ENCODE results near the gene DOCK3.
"Not testable (repeated sequence)": the region's sequence is repeated elsewhere in the genome, so short reads cannot be mapped to it uniquely, and the experiment has no call there.

DOCK3 gene

DNA sequence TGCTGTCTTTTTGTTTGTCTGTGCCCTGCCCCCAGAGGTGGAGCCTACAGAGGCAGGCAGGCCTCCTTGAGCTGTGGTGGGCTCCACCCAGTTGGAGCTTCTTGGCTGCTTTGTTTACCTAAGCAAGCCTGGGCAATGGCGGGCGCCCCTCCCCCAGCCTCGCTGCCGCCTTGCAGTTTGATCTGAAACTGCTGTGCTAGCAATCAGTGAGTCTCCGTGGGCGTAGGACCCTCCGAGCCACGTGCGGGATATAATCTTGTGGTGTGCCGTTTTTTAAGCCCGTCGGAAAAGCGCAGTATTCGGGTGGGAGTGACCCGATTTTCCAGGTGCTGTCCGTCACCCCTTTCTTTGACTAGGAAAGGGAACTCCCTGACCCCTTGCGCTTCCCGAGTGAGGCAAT lies 303.9 kb downstream of the DOCK3 start:
- not testable (repeated sequence) for DNase-seq

DNA sequence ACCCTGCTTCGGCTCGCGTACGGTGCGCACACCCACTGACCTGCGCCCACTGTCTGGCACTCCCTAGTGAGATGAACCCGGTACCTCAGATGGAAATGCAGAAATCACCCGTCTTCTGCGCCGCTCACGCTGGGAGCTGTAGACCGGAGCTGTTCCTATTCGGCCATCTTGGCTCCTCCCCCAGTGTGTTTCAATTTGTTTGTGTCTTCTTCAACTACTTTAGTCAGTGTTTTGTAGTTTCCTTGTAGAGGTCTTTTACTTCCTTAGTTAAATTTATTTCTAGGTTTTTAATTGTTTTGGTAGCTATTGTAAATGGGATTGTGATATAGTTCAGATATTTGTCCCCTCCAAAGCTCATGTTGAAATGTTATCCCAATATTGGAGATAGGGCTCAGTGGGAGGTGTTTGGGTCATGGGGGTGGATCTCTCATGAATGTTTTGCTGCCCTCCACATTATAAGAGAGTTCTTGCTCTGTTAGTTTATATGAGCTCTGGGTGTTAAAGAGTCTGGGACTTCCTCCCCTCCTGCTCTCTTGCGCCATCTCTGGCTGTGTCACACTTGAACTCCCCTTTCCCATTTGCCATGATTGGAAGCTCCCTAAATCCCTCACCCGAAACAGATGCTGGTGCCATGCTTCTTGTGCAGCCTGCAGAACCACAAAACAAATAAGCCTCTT lies 304.4 kb downstream of the DOCK3 start:
- no peak for DNase-seq

GRCh38 chr3:50982540-50983325 lies 308.0 kb downstream of the DOCK3 start:
- no peak for DNase-seq

DNA sequence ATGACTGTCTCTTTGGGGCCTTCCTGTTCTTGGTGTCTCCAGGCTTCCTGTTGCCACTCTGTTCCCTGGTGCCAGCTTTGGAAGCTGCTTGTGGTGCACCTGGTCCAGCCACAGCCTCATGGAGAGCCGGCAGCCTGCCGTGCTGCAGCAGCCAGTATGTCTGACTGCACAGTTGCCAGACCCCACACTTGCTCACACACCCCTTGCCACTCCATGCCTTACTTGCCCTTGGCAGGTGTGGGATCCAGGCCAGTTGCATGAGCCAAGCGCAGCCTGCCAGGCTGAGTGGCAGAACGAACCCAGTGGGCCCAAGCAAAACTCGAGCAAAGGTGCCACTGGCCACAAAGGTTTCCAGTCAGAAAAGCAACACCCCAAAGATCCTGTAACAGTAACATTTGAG lies 309.2 kb downstream of the DOCK3 start:
- no peak for DNase-seq

- no peak for DNase-seq
Observed at GRCh38 chr3:50985893-50986292, 311.2 kb downstream of the DOCK3 start.

- no peak for DNase-seq
Observed at GRCh38 chr3:50986726-50987125, 312.0 kb downstream of the DOCK3 start.

DNA sequence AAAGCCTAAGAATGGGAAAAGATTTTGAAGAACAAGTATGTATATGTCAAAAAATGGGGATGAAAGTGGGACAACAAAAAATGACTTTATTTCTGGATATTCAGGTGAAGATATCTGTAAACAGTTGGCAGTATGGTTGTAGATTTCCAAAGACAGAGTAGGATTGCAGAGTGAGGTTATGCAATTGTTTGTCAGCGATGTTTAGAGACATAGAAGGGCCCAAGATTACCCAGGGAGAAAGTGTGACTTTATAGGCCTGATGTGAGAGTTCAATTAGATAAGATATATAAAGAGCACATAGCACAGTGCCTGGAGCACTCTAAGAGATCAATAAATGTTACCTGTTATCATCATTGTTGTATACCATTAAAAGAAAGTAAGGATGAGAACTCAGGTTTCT lies 319.8 kb downstream of the DOCK3 start:
- no peak for DNase-seq

DNA sequence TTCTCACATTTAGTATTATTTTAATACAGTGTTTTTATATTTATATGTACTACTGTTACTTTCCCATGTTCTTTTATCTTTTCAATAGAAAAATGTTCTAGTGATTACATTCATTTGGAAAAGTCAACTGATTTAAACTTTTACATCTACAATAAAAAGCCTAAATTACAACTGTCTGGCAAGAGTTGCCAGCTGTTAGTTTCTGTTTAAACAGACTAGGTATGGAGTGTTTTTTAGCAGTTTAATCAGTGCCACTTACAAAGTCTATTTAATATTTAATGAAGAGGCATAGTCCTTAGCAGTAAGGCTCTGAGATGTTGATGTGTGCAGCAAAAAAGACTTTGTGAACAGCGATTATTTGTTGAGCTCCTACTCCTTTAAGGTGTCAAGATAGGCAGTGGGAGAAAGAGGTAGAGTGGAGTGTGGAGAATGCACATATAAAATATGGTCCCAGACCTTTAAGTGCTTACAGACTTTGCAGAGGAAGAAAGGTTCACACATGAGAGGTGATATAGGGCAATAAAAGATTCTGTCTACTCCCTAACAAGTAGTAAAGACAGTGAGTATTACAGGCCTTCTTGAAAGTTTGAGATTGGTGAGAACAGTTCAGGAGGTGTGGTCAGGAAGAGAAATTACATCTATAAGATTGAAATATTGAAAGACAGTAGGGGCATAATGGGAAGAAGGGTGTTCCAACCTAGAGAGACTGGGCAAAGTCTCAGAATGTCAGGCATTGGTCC lies 320.5 kb downstream of the DOCK3 start:
- DNase-seq, result no peak

GRCh38 chr3:51002495-51002894 lies 327.8 kb downstream of the DOCK3 start:
- DNase-seq, result no peak

DNA sequence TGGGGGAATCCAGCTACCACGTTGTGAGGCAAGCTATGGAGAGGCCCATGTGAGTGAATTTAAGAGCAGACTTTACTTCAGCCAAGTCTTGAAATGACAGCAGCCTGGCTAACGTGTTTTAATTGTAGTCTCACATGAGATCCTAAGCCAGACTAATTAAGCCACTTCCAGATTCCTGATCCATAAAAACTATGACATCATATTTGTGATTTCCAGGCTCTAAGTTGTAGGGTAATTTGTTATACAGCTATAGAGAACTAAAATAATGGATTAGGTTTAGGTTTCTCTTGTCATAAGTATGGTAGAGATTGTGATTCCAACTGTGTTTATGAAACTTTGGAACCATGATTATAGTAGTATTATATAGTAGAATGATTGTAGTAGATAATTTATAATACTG lies 329.5 kb downstream of the DOCK3 start:
- DNase-seq, result no peak

DNA sequence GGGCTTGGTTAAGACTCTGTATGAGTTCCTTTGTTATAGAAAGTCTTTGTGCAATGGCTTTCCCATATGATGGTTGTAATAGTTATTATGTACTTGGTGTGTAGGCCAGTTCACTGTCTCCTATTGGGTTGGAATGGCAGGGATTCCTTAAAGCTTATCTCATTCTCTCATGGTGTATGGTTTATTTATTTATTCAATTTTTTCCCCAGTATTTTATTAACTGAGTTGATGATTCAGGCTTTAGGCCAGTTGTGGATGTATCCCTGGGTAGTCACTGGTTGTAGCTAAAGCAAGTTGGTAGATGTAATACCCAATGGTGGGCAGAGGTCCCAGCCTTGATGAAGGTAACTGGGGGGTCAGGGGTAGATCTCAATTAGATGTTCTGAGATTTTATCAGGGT lies 349.4 kb downstream of the DOCK3 start:
- no peak for DNase-seq

DNA sequence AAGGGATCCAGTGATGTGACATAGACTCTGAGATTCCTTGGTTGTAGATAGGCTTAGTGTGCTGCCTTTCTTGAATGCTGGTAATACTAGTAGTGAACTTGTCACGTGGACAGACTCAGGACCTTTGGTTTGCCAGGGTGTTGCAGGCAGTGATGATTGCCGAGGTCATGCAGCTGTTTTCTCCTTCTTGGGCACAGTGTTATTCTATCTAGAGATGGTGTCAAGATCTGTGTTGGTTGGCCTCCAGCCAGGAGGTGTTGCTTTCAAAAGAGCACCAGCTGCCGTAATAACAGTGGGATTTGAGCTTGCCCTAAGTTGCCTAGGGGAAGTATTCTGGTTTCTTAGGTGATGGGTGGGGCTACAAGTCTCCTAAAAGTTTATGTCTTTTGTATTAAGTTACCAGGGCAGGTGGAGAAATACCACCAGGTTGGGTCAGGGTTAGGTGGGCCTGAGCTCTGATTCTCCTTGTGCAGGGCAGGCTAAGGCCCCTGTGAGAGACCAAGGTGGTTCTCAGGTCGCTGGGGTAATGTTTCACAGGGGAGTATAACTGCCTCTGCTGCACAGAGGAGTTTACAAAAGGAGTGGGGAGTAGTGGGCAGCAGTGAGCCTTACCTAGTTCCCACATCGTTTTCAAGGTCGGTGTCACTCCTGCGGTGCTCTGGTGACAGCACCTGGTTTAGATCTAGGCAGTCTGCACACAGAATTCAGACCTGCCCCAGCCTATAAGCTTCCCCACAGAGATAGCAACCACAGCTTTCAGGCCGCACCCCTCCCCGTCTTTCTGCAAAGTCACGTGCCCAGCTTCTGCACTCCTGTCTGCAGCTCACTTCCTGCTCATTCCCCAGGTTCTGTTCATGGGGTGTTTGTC lies 350.3 kb downstream of the DOCK3 start:
- no peak for DNase-seq

GRCh38 chr3:51031666-51032065 lies 356.9 kb downstream of the DOCK3 start:
- DNase-seq, result no peak

GRCh38 chr3:51035630-51036029 lies 360.9 kb downstream of the DOCK3 start:
- no peak for DNase-seq

DNA sequence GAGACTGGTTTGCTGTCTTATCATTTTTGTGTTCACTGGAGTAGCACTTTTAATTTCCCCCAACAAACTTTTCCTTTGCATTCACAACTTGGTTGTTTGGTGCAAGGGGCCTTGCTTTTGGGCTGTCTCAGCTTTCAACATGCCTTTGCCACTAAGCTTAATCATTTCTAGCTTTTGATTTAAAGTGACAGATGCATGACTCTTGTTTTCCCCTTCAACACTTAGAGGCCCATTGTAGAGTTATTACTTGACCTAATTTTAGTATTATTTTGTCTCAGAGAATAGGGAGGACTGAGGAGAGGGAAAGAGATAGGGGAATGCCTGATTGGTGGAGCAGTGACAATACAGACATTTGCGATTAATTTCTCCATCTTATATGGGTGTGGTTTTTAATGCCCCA lies 370.3 kb downstream of the DOCK3 start:
- DNase-seq, result no peak

DNA sequence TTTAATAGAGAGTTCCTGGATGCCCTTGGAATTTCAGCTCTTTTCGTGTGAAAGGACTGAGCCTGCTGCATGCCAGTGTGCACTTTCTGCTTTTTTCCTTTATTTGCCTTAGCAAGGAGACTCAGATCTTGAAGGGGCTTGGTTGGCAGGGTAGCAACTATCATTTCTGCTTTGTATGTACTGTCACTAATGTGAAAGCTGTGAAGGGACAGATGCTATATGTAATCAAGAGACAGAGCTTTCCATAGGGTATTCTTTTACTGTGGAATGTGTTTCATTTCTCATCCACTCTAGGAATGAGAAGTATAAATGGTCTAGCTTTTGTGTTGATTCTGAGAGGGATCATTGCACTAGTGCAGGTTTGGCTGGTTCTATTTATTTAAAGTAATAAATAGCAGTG lies 377.8 kb downstream of the DOCK3 start:
- DNase-seq, result no peak

DNA sequence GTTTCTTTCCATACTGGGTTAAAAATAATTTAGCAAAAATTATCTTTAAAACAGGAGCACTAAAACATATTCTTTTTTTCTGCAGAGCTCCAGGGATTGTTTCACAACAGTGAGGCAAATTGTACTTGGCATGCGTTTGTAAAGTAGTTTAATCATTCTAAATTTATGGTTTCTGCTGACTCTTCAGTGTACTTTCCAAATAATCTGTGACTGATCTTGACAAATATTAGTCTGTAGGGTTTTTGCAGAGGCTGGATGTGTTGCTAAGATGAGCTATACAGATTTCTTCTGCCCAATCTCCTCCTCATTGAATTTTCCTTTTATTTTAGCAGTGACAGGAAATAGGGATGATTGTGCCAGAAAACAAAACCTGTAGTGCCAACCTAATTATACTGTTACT lies 382.4 kb downstream of the DOCK3 start:
- DNase-seq, result no peak

GRCh38 chr3:51063053-51063452 lies 388.3 kb downstream of the DOCK3 start:
- DNase-seq, result no peak

- DNase-seq, result no peak
Observed at GRCh38 chr3:51075221-51075775, 400.6 kb downstream of the DOCK3 start.

DNA sequence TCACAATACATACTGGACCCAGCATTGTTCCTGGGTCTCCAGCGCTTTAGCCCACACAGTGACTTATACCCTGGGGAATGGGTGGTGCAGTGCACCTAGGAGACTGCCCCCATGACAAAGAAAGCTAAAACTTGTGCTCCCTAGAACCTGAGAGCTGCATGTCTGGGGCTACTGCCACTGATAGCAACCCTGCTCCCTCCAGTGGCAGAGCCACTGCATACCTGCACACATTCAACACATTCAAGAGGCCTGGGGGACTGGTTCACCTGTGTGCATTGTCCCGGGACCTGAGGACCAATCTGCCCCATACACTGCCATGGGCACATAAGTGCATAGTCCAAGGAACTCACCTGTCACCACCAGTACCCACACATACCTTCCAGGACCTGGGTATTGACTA lies 407.6 kb downstream of the DOCK3 start:
- DNase-seq, result no peak

DNA sequence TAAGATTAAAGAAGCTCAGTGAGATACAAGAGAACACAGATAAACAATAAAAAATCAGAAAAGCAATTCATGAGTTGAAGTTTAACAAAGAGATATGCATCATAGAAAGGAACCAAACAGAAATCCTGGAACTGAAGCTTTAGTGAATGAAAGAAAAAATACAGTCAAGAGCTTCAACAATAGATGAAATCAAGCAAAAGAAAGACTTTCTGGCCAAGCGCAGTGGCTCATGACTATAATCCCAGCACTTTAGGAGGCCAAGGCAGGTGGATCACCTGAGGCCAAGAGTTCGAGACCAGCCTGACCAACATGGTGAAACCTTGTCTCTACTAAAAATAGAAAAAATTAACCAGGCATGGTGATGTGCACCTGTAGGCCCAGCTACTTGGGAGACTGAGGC lies 408.8 kb downstream of the DOCK3 start:
- DNase-seq, result no peak

Measured in amygdala (tissue), 56 donors.